ENCODE results near the gene NEMP1.

The NEMP1 gene

DNA sequence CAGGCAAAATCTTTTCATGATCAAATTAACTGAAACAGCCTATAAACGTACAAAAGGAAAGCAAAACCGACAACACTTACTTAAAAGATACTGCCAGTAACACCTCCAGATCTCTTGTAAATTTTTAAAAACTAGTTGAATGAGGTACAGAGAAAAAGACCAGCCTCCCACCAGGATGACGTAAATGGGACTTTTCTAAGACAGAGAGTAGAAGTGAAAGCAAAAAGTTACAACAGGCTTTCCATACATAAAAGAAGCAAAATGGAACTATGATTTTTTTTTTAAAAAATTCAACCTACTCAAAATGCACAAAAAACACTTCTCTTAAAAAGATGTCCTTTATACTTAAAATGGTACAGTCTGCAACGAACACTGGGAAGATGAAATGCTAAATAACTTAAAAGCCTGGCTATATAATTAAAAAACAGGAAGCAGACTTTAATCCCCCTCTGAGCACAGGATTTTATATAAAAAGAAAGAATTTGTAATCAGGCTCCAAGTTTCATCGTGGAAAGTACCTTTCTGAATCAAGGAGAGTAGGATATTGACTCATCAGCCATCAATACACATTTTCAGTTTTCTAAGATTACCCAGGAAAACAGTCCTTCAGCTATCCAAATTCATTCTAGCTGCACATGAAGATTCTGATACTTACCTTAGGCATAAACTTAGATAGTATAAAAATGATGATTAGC is 14.5 kb downstream of the NEMP1 start:
- TF ChIP-seq GATA2 (IDR thresholded peaks at IDR 0.05; ENCODE audit: low read depth, low read length), result no peak
- no peak for TF ChIP-seq GATA3 (IDR thresholded peaks at IDR 0.05; ENCODE audit: low read depth, low read length)

DNA sequence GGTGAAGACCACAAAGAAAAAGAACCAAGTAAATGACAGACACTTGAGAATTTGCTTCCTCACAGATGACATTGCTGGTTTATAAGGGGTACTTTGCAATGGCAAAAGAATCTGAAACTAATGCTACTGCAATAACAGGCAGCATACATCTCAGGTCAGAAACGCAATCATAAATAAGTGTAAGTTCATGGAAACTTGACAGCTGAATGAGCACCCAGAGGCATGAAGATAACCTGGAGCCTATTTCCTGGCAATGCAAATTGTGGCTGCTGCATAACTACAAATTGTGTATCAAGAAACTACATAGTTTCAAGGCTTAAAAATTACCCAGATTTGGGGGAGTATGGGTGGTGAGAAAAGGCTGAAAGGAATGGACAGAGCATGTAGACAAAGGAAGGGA is 20.1 kb downstream of the NEMP1 start:
- TF ChIP-seq GATA2 (IDR thresholded peaks at IDR 0.05; ENCODE audit: low read depth, low read length), result no peak
- TF ChIP-seq GATA3 (IDR thresholded peaks at IDR 0.05; ENCODE audit: low read depth, low read length), result no peak

DNA sequence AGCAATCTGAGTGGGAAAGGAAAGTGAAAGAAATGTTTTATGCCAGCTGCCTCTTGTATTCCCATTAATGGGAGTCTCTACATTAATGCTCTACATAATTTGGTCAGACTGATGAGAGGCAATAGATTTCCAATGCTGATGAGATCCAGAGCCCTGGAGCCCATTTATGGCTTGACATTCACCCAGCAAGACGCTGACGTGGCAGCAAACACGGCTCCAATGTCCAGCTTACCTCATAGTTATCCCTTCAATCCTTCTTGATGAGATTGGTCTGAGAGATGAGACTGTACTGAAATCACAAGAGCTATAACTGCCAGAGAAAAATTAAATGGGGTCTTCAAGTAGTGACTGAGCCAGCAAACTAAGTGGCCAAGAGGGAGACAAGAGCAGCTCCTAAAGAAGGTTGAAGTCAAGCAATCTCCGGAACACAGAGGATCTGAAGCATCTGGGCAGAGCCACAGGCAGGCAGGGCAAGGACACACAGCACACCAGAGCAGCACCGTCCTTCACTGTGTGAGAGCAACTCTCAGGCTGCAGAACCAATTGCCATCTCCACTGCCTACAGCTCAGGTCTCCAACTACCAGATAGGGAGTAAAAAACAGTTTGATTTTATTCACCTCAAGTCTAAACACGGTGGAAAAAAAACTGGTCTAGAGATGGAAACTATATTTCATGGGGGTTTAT is 21.4 kb downstream of the NEMP1 start:
- TF ChIP-seq GATA3 (IDR thresholded peaks at IDR 0.05; ENCODE audit: low read depth, low read length), result no peak
- no peak for TF ChIP-seq GATA2 (IDR thresholded peaks at IDR 0.05; ENCODE audit: low read depth, low read length)

DNA sequence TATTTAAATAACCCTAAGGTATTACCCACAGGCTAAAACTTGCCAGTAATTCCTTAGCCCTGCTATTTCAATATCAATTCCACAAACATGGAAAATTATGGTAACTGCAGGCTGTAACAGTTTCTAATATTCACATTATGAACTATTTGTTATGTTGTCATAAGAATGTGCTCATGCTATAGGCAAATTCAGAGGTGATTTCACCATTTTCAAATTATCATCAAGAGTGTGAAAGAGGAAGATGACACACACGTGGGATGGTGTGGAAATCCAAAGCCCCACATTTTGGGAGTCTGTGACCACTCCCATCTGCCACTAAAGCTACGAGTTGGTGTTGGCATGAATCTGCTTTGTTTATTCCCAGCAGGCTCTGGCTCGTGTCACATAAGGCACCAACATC is 22.8 kb downstream of the NEMP1 start:
- TF ChIP-seq GATA2 (IDR thresholded peaks at IDR 0.05; ENCODE audit: low read depth, low read length) (no peak), GATA3 (IDR thresholded peaks at IDR 0.05; ENCODE audit: low read depth, low read length) (no peak)

DNA sequence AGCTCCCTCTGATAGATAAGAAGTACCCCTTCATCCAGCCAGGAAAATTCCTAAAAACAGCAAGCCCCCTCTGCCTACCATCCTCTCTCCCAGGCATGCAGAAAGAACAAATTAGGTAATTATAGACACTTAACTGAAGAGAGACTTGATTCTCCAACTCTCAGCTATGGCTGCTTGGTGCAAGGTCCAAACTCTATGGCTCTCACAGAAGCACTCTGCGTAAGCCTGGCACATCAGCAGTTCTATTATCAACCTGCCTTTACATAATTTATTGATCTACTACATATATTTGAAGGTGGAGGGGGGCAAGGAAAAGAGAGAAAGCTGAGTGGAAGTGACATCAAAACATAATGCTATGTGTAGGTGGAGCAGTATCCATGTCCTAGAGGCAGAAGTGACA is 27.6 kb downstream of the NEMP1 start:
- TF ChIP-seq GATA3 (IDR thresholded peaks at IDR 0.05; ENCODE audit: low read depth, low read length) (no peak), GATA2 (IDR thresholded peaks at IDR 0.05; ENCODE audit: low read depth, low read length) (no peak)

- TF ChIP-seq GATA2 (IDR thresholded peaks at IDR 0.05; ENCODE audit: low read depth, low read length) (no peak), GATA3 (IDR thresholded peaks at IDR 0.05; ENCODE audit: low read depth, low read length) (no peak)
Observed at GRCh38 chr12:57049890-57050289, 28.7 kb downstream of the NEMP1 start, which contains the start of gene MYO1A. Gene MYO1A, minus strand, starts transcription at chr12:57050129. Its CDS starts 1,806 bp downstream, at chr12:57048323.

- TF ChIP-seq GATA2 (IDR thresholded peaks at IDR 0.05; ENCODE audit: low read depth, low read length), result no peak
- TF ChIP-seq GATA3 (IDR thresholded peaks at IDR 0.05; ENCODE audit: low read depth, low read length), result no peak
Observed at GRCh38 chr12:57049119-57049446, 29.5 kb downstream of the NEMP1 start.

DNA sequence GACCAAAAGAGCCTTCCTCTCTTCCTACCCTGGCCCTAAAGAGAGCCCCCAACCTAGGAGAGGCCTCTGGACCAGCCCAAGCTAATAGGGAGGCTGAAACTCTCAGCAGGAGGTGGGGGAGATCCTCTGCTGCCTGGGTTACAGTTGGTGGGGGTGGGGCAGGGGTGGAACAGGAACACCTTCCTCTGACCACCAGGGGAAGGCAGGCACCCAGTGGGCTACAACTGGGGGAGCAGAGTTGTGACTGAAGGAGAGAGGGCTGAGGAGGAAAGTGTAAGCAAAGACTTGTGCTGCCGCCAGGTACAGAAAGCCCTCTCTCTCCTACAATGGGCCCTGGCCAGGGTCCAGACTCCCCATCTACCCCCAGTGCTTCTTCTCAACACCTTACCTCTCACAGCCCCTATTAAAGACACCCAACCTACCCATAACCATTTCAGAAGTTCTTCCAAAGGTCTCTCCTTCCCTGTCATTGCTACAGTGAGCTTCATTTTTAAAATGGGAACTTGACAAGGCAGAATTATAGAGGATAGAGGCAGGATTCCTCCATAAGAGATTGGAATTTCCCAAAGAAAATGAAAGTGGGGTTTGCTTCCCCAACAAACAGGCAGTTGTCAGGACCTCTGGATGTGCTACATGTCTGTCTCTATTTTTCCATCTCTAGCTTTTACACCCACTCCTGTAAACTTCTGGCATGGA is 30.0 kb downstream of the NEMP1 start:
- TF ChIP-seq GATA2 (IDR thresholded peaks at IDR 0.05; ENCODE audit: low read depth, low read length) (no peak), GATA3 (IDR thresholded peaks at IDR 0.05; ENCODE audit: low read depth, low read length) (no peak)

- TF ChIP-seq GATA3 (IDR thresholded peaks at IDR 0.05; ENCODE audit: low read depth, low read length), result no peak
- TF ChIP-seq GATA2 (IDR thresholded peaks at IDR 0.05; ENCODE audit: low read depth, low read length), result no peak
Observed at GRCh38 chr12:57047981-57048380, 30.6 kb downstream of the NEMP1 start.

DNA sequence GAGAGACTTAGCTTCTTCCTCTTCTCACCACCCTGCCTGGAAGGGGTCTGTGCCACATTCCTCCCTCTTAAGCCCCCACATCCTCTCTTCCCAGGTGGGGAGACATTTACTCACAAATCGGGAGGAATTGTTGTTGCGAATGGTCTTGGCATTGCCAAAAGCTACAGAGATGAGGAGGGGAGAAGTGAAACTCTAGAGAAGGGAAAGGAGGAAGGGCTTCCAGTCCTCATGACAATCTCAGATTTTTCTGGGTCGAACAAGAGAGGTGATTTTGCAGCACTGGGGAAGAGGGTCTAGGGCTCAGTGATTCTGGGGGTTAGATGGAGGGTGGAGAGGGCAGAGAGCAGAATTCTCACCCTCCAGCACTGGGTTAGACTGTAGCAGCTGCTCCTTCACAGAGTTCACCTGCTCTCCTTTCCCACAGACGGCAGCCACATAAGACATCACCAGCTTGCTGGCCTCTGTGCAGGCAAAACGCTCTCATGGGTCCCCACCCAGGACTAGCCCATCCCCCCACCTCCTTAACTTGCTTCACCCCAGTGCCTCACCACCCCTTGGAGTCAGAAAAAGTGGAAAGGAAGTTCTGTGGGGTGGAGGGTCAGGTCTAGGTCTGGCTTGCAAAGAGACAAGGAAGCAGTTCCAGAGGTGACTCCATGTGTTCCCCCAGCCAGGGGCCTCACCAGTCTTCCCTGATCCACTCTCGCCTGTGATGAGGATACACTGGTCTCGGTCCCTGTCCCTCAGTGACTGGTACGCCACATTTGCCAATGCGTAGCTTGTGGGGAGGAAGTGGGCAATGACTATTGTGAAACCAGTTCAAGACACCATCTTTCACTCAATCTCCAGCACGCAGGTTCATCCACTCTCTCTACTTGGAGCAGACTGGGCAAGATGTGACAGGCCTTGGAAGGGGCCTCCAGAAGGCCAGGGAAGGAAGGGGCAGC is 31.4 kb downstream of the NEMP1 start:
- no peak for TF ChIP-seq GATA3 (IDR thresholded peaks at IDR 0.05; ENCODE audit: low read depth, low read length)
- TF ChIP-seq GATA2 (IDR thresholded peaks at IDR 0.05; ENCODE audit: low read depth, low read length), result no peak

DNA sequence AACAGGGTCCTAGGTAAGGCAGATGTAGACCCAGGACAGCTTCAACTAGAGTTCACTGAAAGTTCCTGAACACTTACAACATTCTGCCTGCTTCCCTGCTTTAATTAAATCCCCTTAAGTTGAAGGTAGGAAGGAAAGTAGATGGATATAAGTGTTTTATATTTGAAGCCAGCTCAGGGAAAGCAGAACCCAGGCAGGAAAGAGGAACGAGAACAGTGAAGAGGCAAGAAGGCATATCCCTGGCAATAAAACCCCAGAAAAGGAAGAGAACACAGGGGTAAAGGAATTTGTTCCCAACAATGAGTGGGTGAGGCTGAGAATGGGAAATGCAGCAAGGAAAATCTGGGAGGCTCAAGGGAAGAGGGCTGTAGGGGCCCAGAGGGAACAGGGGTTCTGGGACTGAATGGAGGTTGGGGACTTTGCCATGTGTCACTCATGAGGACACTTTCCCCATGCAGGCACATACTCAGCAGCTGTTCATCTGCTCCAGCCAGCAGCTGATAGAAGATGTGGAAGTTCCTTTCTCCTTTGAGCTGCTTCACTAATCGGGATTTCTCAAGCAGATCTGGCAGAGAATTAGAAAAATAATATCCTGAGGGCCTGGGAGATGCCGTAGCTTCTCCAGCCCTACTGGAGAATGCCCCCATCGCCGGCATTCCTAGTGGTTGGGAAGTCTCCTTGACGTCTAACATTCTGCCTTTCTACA is 32.4 kb downstream of the NEMP1 start:
- TF ChIP-seq GATA2 (IDR thresholded peaks at IDR 0.05; ENCODE audit: low read depth, low read length) (no peak), GATA3 (IDR thresholded peaks at IDR 0.05; ENCODE audit: low read depth, low read length) (no peak)

- TF ChIP-seq GATA3 (IDR thresholded peaks at IDR 0.05; ENCODE audit: low read depth, low read length) (no peak), GATA2 (IDR thresholded peaks at IDR 0.05; ENCODE audit: low read depth, low read length) (no peak)
Observed at GRCh38 chr12:57044889-57045288, 33.7 kb downstream of the NEMP1 start.

DNA sequence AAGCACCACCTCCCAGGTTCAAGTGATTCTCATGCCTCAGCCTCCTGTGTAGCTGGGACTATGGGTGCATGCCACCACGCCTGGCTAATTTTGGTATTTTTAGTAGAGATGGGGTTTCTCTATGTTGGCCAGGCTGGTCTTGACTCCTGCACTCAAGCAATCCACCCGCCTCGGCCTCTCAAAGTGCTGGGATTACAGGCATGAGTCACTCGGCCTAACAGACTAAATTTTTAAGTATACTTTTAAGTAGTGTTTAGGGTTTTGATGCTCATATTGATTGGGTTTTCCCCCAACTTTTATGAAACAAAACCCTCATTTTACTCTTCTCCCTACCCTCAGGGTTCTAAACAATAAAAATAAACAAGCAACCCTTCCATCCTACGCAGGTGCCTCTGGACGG is 34.1 kb downstream of the NEMP1 start:
- TF ChIP-seq GATA2 (IDR thresholded peaks at IDR 0.05; ENCODE audit: low read depth, low read length), result no peak
- no peak for TF ChIP-seq GATA3 (IDR thresholded peaks at IDR 0.05; ENCODE audit: low read depth, low read length)
